SH-SY5Y (cell line): ENCODE measurements around the gene HSD11B2.

ENCODE experiments used
- GATA2 ChIP-seq: IDR thresholded peaks from 2 replicates; pipeline ENCODE4 v1.6.1; 2011; ENCODE audit warnings: mild to moderate bottlenecking, low read depth, low read length
- GATA3 ChIP-seq: IDR thresholded peaks from 2 replicates; pipeline ENCODE4 v1.6.1; 2011; ENCODE audit warnings: low read depth, mild to moderate bottlenecking, low read length, moderate library complexity

HSD11B2 gene

GRCh38 chr16:67459066-67459860 lies 28.3 kb downstream of the HSD11B2 start:
- TF ChIP-seq GATA3 (no peak), GATA2 (no peak)

GRCh38 chr16:67459861-67460150 lies 28.9 kb downstream of the HSD11B2 start:
- TF ChIP-seq GATA2 (no peak), GATA3 (no peak)

GRCh38 chr16:67460168-67460567 lies 29.2 kb downstream of the HSD11B2 start:
- TF ChIP-seq GATA3 (no peak), GATA2 (no peak)

GRCh38 chr16:67460961-67461360 lies 30.0 kb downstream of the HSD11B2 start:
- TF ChIP-seq GATA2 (no peak), GATA3 (no peak)

- no peak for TF ChIP-seq GATA3
Measured at GRCh38 chr16:67461600-67462278, 30.8 kb downstream of the HSD11B2 start.

GRCh38 chr16:67462279-67462655 lies 31.3 kb downstream of the HSD11B2 start:
- TF ChIP-seq GATA2 (no peak), GATA3 (no peak)

DNA sequence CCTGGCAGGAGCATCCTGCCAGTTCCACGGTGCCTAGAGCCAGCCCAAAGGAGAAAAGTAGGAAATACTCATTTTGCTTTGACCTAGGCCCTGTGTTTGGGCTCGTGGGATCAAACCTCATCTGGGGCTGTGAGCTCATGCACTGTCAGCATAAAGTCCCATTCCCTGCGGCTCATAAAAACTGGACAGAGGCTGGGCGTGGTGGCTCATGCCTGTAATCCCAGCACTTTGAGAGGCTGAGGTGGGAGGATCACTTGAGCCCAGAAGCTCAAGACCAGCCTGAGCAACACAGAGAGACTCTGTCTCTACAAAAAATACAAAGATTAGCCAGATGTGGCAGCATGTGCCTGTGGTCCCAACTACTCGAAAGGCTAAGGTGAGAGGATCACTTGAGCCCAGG lies 32.1 kb downstream of the HSD11B2 start:
- no peak for TF ChIP-seq GATA3
- no peak for TF ChIP-seq GATA2

GRCh38 chr16:67463691-67464090 lies 32.8 kb downstream of the HSD11B2 start:
- TF ChIP-seq GATA2 = no peak
- no peak for TF ChIP-seq GATA3

DNA sequence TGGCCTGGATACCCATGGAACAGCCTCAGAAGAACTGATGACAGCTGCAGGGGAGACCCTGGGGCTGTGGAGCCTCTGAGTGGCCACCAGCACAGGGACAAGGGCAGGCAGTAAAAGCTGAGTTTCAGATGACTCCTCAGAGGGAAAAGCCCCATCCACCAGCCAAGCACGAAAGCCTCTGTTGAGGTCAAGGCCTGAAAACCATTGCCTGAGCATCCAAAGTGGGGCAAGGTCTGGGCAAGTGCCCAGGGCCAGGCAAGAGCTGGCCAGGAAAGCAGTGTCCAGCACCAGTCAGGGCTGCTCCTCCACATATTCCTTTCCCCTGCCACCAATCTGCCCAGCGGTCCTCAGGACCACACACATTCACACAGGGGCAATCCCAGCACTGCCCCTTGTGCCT lies 33.6 kb downstream of the HSD11B2 start:
- TF ChIP-seq GATA2 (no peak), GATA3 (no peak)

DNA sequence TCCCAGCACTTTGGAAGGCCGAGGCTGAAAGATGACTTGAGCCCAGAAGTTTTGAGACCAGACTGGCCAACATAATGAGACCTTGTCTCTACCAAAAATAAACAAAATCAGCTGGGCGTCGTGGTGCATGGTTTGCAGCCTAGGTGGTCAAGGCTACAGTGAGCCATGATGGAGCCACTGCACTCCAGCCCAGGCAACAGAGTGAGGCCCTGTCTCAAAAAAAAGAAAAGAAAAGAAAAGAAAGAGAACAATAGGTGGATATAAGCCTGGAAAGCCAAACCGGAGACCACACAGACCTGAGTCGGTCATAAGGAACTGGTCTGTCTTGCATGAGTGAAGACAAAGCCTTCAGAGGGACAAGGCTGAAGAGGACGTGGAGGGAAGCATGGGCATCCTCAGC lies 35.7 kb downstream of the HSD11B2 start:
- TF ChIP-seq GATA2 = no peak
- TF ChIP-seq GATA3 = no peak

- TF ChIP-seq GATA2 (no peak), GATA3 (no peak)
Measured at GRCh38 chr16:67468731-67469130, 37.8 kb downstream of the HSD11B2 start.

- no peak for TF ChIP-seq GATA3
- TF ChIP-seq GATA2 = no peak
Measured at GRCh38 chr16:67470359-67470758, 39.4 kb downstream of the HSD11B2 start.

- TF ChIP-seq GATA3 = no peak
- TF ChIP-seq GATA2 = no peak
Measured at GRCh38 chr16:67471758-67472384, 41.0 kb downstream of the HSD11B2 start.

GRCh38 chr16:67474551-67475455 lies 43.9 kb downstream of the HSD11B2 start:
- no peak for TF ChIP-seq GATA3
- TF ChIP-seq GATA2 = no peak

GRCh38 chr16:67477960-67478554 lies 47.1 kb downstream of the HSD11B2 start:
- TF ChIP-seq GATA3 (no peak), GATA2 (no peak)
